ENCODE measurements around the gene RSBN1L.

The RSBN1L gene

DNA sequence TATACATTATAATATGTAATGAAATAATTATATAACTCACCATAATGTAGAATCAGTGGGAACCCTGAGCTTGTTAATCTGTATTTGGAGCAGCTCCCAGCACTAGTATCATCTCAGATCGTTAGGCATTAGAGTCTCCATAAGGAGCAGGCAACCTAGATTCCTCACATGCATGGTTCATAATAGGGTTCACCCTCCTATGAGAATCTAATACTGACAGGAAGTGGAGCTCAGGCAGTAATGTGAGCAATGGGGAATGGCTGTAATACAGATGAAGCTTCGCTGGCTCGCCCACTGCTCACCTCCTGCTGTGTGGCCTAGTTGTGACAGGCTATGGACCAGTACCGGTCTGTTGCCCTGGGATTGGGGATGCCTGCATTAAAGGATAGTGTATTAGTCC is 49.5 kb downstream of the RSBN1L start:
- no peak for DNase-seq (ENCODE audit: low spot score)
- TF ChIP-seq, protein P1, sequence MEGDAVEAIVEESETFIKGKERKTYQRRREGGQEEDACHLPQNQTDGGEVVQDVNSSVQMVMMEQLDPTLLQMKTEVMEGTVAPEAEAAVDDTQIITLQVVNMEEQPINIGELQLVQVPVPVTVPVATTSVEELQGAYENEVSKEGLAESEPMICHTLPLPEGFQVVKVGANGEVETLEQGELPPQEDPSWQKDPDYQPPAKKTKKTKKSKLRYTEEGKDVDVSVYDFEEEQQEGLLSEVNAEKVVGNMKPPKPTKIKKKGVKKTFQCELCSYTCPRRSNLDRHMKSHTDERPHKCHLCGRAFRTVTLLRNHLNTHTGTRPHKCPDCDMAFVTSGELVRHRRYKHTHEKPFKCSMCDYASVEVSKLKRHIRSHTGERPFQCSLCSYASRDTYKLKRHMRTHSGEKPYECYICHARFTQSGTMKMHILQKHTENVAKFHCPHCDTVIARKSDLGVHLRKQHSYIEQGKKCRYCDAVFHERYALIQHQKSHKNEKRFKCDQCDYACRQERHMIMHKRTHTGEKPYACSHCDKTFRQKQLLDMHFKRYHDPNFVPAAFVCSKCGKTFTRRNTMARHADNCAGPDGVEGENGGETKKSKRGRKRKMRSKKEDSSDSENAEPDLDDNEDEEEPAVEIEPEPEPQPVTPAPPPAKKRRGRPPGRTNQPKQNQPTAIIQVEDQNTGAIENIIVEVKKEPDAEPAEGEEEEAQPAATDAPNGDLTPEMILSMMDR (IDR thresholded peaks at IDR 0.05; ENCODE audit: extremely low read depth, missing control alignments), result no peak

DNA sequence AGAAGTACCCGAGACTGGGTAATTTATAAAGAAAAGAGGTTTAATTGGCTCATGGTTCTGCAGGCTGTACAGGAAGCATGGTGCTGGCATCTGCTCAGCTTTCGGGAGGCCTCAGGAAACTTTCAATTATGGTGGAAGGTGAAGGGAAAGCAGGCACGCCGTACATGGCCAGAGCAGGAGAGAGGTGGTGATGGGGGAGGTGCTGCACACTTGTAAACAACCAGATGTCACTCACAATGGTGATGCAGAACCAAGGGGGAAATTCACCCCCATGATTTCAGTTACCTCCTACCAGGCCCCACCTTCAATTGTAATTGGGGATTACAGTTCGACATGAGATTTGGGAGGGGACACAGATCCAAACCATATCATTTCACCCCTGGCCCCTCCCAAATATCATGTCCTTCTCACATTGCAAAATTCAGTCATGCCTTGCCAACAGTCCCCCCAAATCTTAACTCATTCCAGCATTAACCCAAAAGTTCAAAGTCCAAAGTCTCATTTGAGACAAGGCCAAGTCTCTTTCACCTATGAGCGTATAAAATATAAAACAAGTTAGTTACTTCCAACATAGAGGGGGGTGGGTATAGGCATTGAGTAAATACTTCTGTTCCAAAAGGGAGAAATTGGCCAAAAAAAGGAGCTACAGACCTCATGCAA is 50.0 kb downstream of the RSBN1L start:
- DNase-seq (ENCODE audit: low spot score), result no peak

DNA sequence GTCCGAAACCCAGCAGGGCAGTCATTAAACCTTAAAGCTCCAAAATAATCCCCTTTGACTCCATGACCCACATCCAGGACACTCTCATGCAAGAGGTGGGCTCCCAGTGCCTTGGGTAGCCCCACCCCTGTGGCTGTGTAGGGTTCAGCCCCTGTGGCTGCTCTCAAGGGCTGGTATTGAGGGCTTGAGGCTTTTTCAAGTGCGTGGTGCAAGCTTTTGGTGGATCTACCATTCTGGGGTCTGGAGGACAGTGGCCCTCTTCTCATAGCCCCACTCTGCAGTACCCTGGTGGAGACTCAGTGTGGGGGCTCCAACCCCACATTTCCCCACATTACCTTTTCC is 50.5 kb downstream of the RSBN1L start:
- no peak for DNase-seq (ENCODE audit: low spot score)
- TF ChIP-seq, protein P1 (IDR thresholded peaks at IDR 0.05; ENCODE audit: extremely low read depth, missing control alignments), result no peak

More for the DNA sequence above, 50.0 kb downstream of the RSBN1L start:
- TF ChIP-seq, protein P1 (IDR thresholded peaks at IDR 0.05; ENCODE audit: extremely low read depth, missing control alignments), result no peak

DNA sequence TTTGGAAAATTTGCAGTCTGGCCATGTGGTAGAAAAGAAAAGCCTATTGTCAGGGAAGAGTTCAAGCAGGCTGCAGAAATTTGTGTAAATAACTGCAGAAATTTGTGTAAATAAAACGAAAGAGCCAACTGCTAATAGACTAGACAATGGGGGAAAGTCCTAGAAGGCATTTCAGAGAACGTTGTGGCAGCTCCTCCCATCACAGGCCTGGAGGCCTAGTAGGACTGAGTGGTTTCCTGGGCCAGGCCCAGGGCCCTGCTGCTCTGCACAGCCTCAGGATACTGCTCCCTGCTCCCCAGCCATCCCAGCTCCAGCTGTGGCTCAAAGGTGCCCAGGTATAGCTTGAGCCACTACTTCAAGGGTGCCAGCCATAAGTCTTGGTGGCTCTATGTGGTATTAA is 50.9 kb downstream of the RSBN1L start:
- DNase-seq (ENCODE audit: low spot score), result no peak
- TF ChIP-seq, protein P1 (IDR thresholded peaks at IDR 0.05; ENCODE audit: extremely low read depth, missing control alignments), result no peak

DNA sequence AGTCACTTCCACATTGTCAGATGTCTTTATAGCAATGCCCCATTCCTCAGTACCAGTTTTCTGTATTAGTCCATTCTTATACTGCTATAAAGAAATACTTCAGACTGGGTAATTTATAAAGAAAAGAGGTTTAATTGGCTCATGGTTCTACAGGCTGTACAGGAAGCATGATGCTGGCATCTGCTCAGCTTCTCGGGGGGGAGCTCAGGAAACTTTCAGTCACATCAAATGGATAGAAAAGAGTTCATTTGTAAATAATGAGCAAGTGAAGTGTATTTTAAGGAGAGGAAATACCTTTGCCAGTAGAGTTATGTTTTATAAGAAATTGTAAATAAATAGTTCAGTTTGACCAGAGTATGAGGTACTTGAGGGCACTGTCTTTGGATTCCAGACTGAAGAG is 51.5 kb downstream of the RSBN1L start:
- no peak for DNase-seq (ENCODE audit: low spot score)
- TF ChIP-seq, protein P1 (IDR thresholded peaks at IDR 0.05; ENCODE audit: extremely low read depth, missing control alignments), result no peak

DNA sequence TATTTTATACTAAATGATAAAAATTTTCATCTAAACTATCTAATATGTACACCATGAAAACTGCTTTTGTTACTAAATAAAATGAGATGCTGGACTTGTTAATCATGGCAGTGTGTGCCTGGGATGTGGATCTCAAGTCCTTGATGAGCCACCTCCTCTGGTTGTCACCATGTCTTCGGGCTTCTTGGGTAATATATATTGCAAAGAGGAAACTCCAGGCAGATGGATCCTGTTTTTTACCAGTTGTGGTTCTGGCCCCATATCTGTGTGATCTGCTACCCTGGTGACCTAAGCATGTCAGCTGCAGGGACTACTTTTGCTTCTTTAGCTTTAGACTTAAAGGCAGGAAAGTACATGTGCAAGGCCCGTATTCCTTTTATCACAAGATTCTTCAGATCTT is 55.8 kb downstream of the RSBN1L start:
- TF ChIP-seq, protein P1 (IDR thresholded peaks at IDR 0.05; ENCODE audit: extremely low read depth, missing control alignments), result no peak
- DNase-seq (ENCODE audit: low spot score), result no peak

DNA sequence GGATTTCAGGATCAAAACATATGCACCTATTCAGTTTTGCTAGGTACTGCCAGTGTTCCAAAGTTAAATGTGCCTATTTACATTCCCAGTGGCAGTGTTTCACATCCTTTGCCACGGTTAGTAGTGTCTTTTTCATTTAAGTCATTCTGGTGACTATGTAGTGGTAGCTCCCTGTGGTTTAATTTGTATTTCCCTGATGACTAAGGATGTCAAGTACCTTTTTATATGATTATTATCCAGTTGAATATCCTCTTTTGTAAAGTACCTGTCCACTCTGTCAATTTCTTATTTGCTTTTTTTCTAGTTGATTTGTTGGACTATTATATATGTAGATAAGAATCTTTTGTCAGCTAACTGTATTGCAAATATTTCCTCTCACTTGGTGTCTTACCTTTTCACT is 56.9 kb downstream of the RSBN1L start:
- no peak for DNase-seq (ENCODE audit: low spot score)
- TF ChIP-seq, protein P1 (IDR thresholded peaks at IDR 0.05; ENCODE audit: extremely low read depth, missing control alignments), result no peak
